NCI-H1092 treated with DMSO at 0.1 percent for 48 hours (cell line): ENCODE results near the gene MIEN1.
"Not testable (repeated sequence)": the region's sequence is repeated elsewhere in the genome, so short reads cannot be mapped to it uniquely, and the experiment has no call there.

Source experiments
- DNase-seq: peaks from one replicate; lab custom pipeline; 2025; lab: John Stamatoyannopoulos, UW

The MIEN1 gene

GRCh38 chr17:39699157-39699817 lies 31.0 kb downstream of the MIEN1 start:
- DNase-seq: not testable (repeated sequence)

GRCh38 chr17:39697961-39698360 lies 32.4 kb downstream of the MIEN1 start:
- no peak for DNase-seq

- no peak for DNase-seq
Observed at GRCh38 chr17:39696731-39697130, 33.6 kb downstream of the MIEN1 start.

GRCh38 chr17:39695089-39695474 lies 35.2 kb downstream of the MIEN1 start:
- no peak for DNase-seq

- DNase-seq: no peak
Observed at GRCh38 chr17:39694593-39694992, 35.7 kb downstream of the MIEN1 start.

- DNase-seq: no peak
Observed at GRCh38 chr17:39688945-39689344, 41.4 kb downstream of the MIEN1 start.

- no peak for DNase-seq
Observed at GRCh38 chr17:39688475-39688835, 41.9 kb downstream of the MIEN1 start.

- DNase-seq: peak; percentile 95
Observed at GRCh38 chr17:39687546-39688474, 42.5 kb downstream of the MIEN1 start, which contains the start of gene PGAP3. Gene PGAP3, minus strand, starts transcription at chr17:39688057. Its CDS starts 43 bp downstream, at chr17:39688014.

GRCh38 chr17:39687101-39687545 lies 43.2 kb downstream of the MIEN1 start:
- DNase-seq: no peak

GRCh38 chr17:39684369-39685192 lies 45.8 kb downstream of the MIEN1 start:
- DNase-seq: no peak

GRCh38 chr17:39683295-39683939 lies 46.9 kb downstream of the MIEN1 start:
- DNase-seq: no peak

GRCh38 chr17:39679521-39680192 lies 50.7 kb downstream of the MIEN1 start:
- DNase-seq: no peak
